Mesothelial cell of epicardium (in vitro differentiated cells): ENCODE data around the gene COTL1. TPM values are rescaled to one million over a fixed set of nuclear protein-coding genes. Genes with fewer than 3 reads are reported as not detected.
"Not testable (repeated sequence)": the region's sequence is repeated elsewhere in the genome, so short reads cannot be mapped to it uniquely, and the experiment has no call there.

Experiments used
- DNase-seq, 2 experiments: peaks; one replicate each; pipeline ENCODE4 v3.0.0; 2021; ENCODE audit warnings: low spot score in 2 of 2; ENCODE audit not compliant: unreplicated experiment in 2 of 2
- H3K27ac Mint-ChIP-seq: 2 replicates; pipeline ENCODE4 v1.8.0; 2021; ENCODE audit warnings: mixed read lengths
- H3K27me3 Mint-ChIP-seq: 2 replicates; pipeline ENCODE4 v1.8.0; 2021; ENCODE audit warnings: low read depth, mixed read lengths
- H3K36me3 Mint-ChIP-seq: 2 replicates; pipeline ENCODE4 v1.8.0; 2021; ENCODE audit warnings: mixed read lengths
- H3K4me1 Mint-ChIP-seq: 2 replicates; pipeline ENCODE4 v1.8.0; 2021; ENCODE audit warnings: mixed read lengths
- H3K4me3 Mint-ChIP-seq: 2 replicates; pipeline ENCODE4 v1.8.0; 2021; ENCODE audit warnings: mild to moderate bottlenecking, moderate library complexity, mixed read lengths
- H3K9me3 Mint-ChIP-seq: 2 replicates; pipeline ENCODE4 v1.8.0; 2021; ENCODE audit warnings: mixed read lengths
- total RNA-seq: library from RNA; stranded (reverse); gene quantifications from 3 replicates; pipeline ENCODE4 v1.2.1, GENCODE V29; 2021
- TF ChIP-seq, protein P1 (sequence below): fragments of 200-600 bp; sonication (generic); IDR thresholded peaks from one replicate; pipeline ENCODE4 v1.5.0; 2021; ENCODE audit warnings: antibody characterized with exemption; ENCODE audit not compliant: unreplicated experiment

The COTL1 gene
- total RNA-seq, 1 donor from 2014 or later = 116 TPM

DNA sequence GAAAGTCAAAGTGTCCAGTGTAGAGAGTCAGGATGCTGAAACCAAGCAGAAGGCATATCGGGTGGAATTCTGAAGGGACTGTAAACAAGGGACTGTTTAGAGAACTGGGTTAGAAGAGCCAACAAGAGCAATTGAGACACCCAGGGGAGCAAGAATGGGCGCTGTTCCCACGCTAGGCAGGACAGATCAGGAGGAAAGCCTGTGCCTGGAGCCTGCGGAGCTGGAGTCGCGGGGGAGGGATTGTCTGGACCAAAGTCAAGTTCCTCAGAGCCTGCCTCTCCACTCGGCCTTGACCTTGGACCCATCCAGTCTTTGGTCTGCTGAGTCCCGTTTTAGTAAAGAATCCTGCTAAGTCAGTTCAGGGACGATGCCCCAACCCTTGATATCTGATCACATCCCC, 15.7 kb upstream of the COTL1 start:
- Mint-ChIP-seq H3K9me3 (no peaks in the 10 kb centered on the region), H3K4me1 (peaks cover 8% of the 10 kb centered on the region), H3K4me3 (no peak overlapping the region), H3K36me3 (no peaks in the 10 kb centered on the region), H3K27me3 (no peaks in the 10 kb centered on the region), H3K27ac (no peak overlapping the region)
- TF ChIP-seq, protein P1, sequence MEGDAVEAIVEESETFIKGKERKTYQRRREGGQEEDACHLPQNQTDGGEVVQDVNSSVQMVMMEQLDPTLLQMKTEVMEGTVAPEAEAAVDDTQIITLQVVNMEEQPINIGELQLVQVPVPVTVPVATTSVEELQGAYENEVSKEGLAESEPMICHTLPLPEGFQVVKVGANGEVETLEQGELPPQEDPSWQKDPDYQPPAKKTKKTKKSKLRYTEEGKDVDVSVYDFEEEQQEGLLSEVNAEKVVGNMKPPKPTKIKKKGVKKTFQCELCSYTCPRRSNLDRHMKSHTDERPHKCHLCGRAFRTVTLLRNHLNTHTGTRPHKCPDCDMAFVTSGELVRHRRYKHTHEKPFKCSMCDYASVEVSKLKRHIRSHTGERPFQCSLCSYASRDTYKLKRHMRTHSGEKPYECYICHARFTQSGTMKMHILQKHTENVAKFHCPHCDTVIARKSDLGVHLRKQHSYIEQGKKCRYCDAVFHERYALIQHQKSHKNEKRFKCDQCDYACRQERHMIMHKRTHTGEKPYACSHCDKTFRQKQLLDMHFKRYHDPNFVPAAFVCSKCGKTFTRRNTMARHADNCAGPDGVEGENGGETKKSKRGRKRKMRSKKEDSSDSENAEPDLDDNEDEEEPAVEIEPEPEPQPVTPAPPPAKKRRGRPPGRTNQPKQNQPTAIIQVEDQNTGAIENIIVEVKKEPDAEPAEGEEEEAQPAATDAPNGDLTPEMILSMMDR = no peak
- DNase-seq = no peak

DNA sequence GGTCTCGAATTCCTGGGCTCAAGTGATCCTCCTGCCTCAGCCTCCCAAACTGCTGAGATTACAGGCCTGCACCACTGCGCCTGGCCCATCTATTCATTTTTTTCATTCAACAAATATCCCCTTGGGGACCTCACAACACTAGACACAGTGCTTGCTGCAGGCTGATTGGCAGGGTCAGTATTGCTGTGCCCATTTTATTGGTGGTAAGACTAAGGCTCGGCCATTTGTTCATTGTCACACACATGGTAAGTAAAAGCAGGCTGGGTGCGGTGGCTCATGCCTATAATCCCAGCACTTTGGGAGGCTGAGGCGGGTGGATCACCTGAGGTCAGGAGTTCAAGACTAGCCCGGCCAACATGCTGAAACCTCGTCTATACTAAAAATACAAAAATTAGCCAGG, 15.0 kb upstream of the COTL1 start:
- not testable (repeated sequence) for H3K4me1 Mint-ChIP-seq, H3K4me3 Mint-ChIP-seq, H3K9me3 Mint-ChIP-seq, H3K36me3 Mint-ChIP-seq, H3K27me3 Mint-ChIP-seq, H3K27ac Mint-ChIP-seq, DNase-seq

DNA sequence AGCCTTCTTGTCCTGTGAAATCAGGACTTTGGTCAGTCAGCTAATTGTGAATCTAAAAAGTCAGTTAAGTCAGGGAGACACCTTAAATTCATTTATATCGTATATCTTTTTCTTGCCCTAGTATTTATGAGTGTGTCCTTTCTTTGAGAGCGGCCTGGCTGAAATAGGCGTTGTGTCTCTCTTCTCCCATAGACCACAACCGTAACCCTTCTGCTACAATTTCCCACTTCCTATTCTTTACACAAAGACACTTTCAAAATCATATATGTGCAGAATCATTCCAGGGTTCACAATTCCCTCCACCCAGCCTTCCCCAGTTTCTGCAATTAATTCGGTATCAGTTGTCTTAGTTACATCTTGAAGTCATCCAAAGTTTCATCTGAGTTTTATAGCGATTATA, 14.0 kb upstream of the COTL1 start:
- H3K36me3 Mint-ChIP-seq = no peaks in the 10 kb centered on the region
- no peaks in the 10 kb centered on the region for H3K9me3 Mint-ChIP-seq
- no peak overlapping the region for H3K27ac Mint-ChIP-seq
- H3K27me3 Mint-ChIP-seq = no peaks in the 10 kb centered on the region
- DNase-seq = no peak
- H3K4me1 Mint-ChIP-seq = peaks cover 7% of the 10 kb centered on the region
- TF ChIP-seq, protein P1 = no peak
- H3K4me3 Mint-ChIP-seq = no peak overlapping the region

DNA sequence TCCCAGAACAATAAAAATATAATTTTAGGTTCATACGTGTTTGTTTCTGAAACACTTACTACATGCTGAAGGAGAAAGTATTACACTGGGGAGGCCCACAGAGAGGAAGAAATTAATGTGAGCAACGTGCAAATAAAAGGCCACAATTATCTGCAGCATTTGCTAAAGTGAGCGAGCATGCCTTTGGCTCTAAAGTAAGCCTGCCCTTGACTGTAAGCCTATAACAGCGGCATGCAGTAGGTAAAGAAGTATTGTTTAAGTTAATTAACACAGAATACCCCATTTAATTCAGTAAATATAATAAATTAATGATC, 13.2 kb upstream of the COTL1 start:
- Mint-ChIP-seq H3K27ac (no peak overlapping the region), H3K9me3 (no peaks in the 10 kb centered on the region), H3K4me3 (no peak overlapping the region), H3K36me3 (no peaks in the 10 kb centered on the region), H3K4me1 (peaks cover 7% of the 10 kb centered on the region), H3K27me3 (no peaks in the 10 kb centered on the region)
- TF ChIP-seq, protein P1 = no peak
- no peak for DNase-seq

DNA sequence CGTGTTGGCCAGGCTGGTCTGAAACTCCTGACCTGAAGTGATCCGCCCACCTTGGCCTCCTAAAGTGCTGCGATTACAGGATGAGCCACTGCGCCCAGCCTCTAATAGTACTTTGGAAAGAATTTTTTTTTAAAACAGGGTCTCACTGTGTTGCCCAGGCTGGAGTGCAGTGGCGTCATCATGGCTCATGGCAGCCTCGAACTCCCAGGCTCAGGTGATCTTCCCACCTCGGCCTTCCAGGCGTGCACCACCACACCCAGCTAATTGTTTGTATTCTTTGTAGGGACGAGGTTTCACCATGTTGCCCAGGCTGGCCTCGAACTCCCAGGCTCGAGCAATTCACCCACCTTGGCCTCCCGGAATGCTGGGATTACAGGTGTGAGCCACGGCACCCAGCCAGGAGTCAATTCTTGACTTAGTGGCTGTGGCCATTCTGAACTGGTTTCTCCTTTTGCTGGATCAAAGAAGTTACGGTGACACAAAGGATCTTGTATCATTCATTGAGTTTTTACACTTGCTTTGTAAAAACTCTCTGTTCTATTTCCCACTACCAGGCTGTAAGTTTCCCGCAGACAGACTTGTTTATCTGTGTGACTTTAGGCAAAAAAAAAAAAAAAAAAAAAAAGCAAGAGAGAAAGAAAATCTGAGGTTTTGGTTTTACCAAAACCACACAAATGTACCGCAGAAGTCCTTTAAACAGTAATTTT, 12.7 kb upstream of the COTL1 start:
- Mint-ChIP-seq H3K9me3 (no peaks in the 10 kb centered on the region), H3K36me3 (no peaks in the 10 kb centered on the region), H3K4me3 (no peak overlapping the region), H3K27me3 (no peaks in the 10 kb centered on the region), H3K27ac (no peak overlapping the region), H3K4me1 (peaks cover 7% of the 10 kb centered on the region)
- no peak for DNase-seq
- TF ChIP-seq, protein P1 = no peak

DNA sequence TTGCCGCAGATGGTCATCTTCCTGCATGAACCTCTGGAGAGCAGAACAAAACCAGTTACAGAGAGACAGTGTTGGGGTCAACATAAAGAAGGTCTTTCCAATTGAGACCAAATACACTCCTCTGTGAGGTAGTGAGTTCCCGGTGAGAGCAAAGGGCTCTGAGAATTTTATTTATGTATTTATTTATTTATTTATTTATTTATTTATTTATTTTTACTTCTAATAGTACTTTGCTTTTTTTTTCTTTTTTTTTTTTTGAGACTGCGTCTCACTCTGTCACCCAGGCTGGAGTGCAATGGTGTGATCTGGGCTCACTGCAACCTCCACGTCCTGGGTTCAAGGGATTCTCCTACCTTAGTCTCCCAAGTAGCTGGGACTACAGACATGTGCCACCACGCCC, 12.1 kb upstream of the COTL1 start:
- DNase-seq = no peak
- Mint-ChIP-seq H3K4me3 (no peak overlapping the region), H3K36me3 (no peaks in the 10 kb centered on the region), H3K9me3 (no peaks in the 10 kb centered on the region), H3K4me1 (peaks cover 7% of the 10 kb centered on the region), H3K27me3 (no peaks in the 10 kb centered on the region), H3K27ac (no peak overlapping the region)
- TF ChIP-seq, protein P1 = no peak
